ENCODE measurements around the gene KBTBD12.
"Not testable (repeated sequence)": the region's sequence is repeated elsewhere in the genome, so short reads cannot be mapped to it uniquely, and the experiment has no call there.

KBTBD12 gene

GRCh38 chr3:127905556-127905955 is 9.5 kb upstream of the KBTBD12 start:
- DNase-seq, result no peak

GRCh38 chr3:127906653-127907052 is 8.4 kb upstream of the KBTBD12 start:
- DNase-seq, result not testable (repeated sequence)

- DNase-seq, result peak; percentile 81
These were observed 6.8 kb upstream of the KBTBD12 start for GRCh38 chr3:127908202-127908601.

GRCh38 chr3:127908951-127909350 is 6.1 kb upstream of the KBTBD12 start:
- DNase-seq, result peak; percentile 72

- no peak for DNase-seq
These were observed 5.4 kb upstream of the KBTBD12 start for GRCh38 chr3:127909646-127910045.

GRCh38 chr3:127911421-127911931 is 3.6 kb upstream of the KBTBD12 start:
- no peak for DNase-seq

GRCh38 chr3:127913841-127914240 is 1.2 kb upstream of the KBTBD12 start:
- DNase-seq, result not testable (repeated sequence)

- DNase-seq, result no peak
These were observed 448 bp upstream of the KBTBD12 start for GRCh38 chr3:127914584-127914983.

GRCh38 chr3:127915937-127916493 is 983 bp downstream of the KBTBD12 start:
- no peak for DNase-seq

GRCh38 chr3:127920738-127921137 is 5.7 kb downstream of the KBTBD12 start:
- no peak for DNase-seq

- no peak for DNase-seq
These were observed 8.6 kb downstream of the KBTBD12 start for GRCh38 chr3:127923611-127924010.

- no peak for DNase-seq
These were observed 10.4 kb downstream of the KBTBD12 start for GRCh38 chr3:127925384-127925783.

- no peak for DNase-seq
These were observed 13.0 kb downstream of the KBTBD12 start for GRCh38 chr3:127927829-127928604.

- no peak for DNase-seq
These were observed 14.9 kb downstream of the KBTBD12 start for GRCh38 chr3:127929818-127930413.

- DNase-seq, result no peak
These were observed 18.4 kb downstream of the KBTBD12 start for GRCh38 chr3:127933396-127933795.

GRCh38 chr3:127938800-127939199 is 23.8 kb downstream of the KBTBD12 start:
- DNase-seq, result no peak

- no peak for DNase-seq
These were observed 25.1 kb downstream of the KBTBD12 start for GRCh38 chr3:127940116-127940515.

- DNase-seq, result no peak
These were observed 27.6 kb downstream of the KBTBD12 start for GRCh38 chr3:127942613-127943012.

- DNase-seq, result no peak
These were observed 33.2 kb downstream of the KBTBD12 start for GRCh38 chr3:127948211-127948610.

GRCh38 chr3:127949446-127950055 is 34.5 kb downstream of the KBTBD12 start:
- DNase-seq, result no peak

GRCh38 chr3:127951276-127951675 is 36.2 kb downstream of the KBTBD12 start:
- DNase-seq, result no peak

GRCh38 chr3:127953091-127954035 is 38.3 kb downstream of the KBTBD12 start:
- DNase-seq, result peak; percentile 9

All from inflammatory macrophage treated with lipopolysaccharide for 4 hours (primary cell).